Upper lobe of right lung (tissue), 1 donor: ENCODE measurements around the gene PDE2A. TPM values are rescaled to one million over a fixed set of nuclear protein-coding genes. Genes with fewer than 3 reads are reported as not detected.
A peak's percentile ranks its signal among the peaks of the same experiment; 100 is the strongest.
"Not testable (repeated sequence)": the region's sequence is repeated elsewhere in the genome, so short reads cannot be mapped to it uniquely, and the experiment has no call there.

Experiments
- ATAC-seq: fragments of 200-7000 bp; cut with Tn5 transposase; one replicate; pipeline ENCODE4 v1.9.1; 2020; ENCODE audit warnings: mild to moderate bottlenecking, moderate library complexity
- DNase-seq: peaks from one replicate; pipeline ENCODE4 v3.0.0-alpha.2; 2020
- H3K27ac ChIP-seq: fragments of 200-600 bp; one replicate; pipeline ENCODE4 v1.8.0; 2022
- H3K27me3 ChIP-seq: fragments of 200-600 bp; one replicate; pipeline ENCODE4 v1.8.0; 2022; ENCODE audit warnings: mild to moderate bottlenecking
- H3K36me3 ChIP-seq: fragments of 200-600 bp; one replicate; pipeline ENCODE4 v1.8.0; 2022
- H3K4me1 ChIP-seq: fragments of 200-600 bp; one replicate; pipeline ENCODE4 v1.8.0; 2022
- H3K4me3 ChIP-seq: fragments of 200-600 bp; one replicate; pipeline ENCODE4 v1.8.0; 2022; ENCODE audit warnings: mild to moderate bottlenecking
- H3K9me3 ChIP-seq: fragments of 200-600 bp; one replicate; pipeline ENCODE4 v1.8.0; 2022
- intact Hi-C: fragments of 100-400 bp; cut with DNase I; formaldehyde crosslinking; loops from one replicate; pipeline ENCODE4 v1.11.0; 2022
- total RNA-seq: library from RNA; stranded (reverse); fragmentation: NEBNext Ultra II Directional; extraction: Animal tissue kit (Norgen Biotek cat#: 25700); gene quantifications from one replicate; pipeline ENCODE4 v1.2.1, GENCODE V29; 2021
- TF ChIP-seq, protein P1 (sequence below): fragments of 200-600 bp; IDR thresholded peaks from one replicate; pipeline ENCODE4 v1.8.0; 2022; ENCODE audit warnings: antibody characterized with exemption
- donor health status: DM: no; HTN: yes; CAD: no; lungs with severe emphysema.

PDE2A gene
- total RNA-seq, 1 donor from 2014 or later = 27.3 TPM

DNA sequence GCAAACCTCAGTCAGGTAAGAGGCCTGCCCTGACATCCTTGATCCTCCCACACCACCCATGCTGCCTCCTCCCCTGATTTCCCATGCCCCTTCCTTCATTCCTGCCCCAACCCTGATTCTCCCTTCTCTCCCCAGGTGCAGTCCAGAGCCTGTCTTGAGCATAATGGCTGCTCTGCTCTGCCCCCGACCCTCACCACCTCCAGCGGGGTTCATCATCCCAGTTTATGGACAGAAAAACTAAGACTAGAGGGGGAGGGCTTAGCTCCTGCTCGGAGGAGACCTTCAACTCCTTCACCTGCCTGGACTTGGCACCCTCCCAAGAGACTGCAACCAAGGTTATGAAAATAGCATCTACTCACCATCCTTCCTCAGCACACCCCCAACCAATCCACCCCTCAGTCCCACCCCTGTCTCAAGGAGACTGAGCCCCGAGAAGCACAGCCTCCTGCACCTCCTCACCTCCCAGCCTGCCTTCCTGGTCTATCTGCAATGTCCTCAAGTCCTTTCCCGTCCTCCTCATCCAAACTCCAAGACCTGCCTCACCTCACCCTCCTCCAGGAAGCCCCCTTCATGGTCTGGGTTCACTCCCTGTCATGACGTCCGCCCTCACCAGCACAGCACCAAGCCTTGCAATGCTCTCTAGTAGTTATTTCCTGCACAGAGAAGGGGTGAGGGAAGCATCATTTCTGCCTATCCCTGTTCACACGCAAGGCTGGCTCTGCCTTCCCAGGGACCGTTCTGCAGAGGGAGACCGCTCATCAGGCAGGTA, 103.1 kb downstream of the PDE2A start:
- no peaks in the 10 kb centered on the region for H3K4me1 ChIP-seq
- intact Hi-C loops = loop anchor here (10.0 kb wide), 1 partner anchor 96 kb away; no protein-coding TSS in a partner anchor
- peak; percentile 35 for DNase-seq
- H3K27me3 ChIP-seq = no peaks in the 10 kb centered on the region
- no peak overlapping the region for H3K4me3 ChIP-seq
- ATAC-seq = no peak
- no peak overlapping the region for H3K27ac ChIP-seq
- H3K36me3 ChIP-seq = no peaks in the 10 kb centered on the region
- no peaks in the 10 kb centered on the region for H3K9me3 ChIP-seq
- TF ChIP-seq, protein P1, sequence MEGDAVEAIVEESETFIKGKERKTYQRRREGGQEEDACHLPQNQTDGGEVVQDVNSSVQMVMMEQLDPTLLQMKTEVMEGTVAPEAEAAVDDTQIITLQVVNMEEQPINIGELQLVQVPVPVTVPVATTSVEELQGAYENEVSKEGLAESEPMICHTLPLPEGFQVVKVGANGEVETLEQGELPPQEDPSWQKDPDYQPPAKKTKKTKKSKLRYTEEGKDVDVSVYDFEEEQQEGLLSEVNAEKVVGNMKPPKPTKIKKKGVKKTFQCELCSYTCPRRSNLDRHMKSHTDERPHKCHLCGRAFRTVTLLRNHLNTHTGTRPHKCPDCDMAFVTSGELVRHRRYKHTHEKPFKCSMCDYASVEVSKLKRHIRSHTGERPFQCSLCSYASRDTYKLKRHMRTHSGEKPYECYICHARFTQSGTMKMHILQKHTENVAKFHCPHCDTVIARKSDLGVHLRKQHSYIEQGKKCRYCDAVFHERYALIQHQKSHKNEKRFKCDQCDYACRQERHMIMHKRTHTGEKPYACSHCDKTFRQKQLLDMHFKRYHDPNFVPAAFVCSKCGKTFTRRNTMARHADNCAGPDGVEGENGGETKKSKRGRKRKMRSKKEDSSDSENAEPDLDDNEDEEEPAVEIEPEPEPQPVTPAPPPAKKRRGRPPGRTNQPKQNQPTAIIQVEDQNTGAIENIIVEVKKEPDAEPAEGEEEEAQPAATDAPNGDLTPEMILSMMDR = no peak

- Histone ChIP-seq H3K27me3 (no peaks in the 10 kb centered on the region), H3K36me3 (no peaks in the 10 kb centered on the region), H3K27ac (no peak overlapping the region), H3K4me1 (no peaks in the 10 kb centered on the region), H3K9me3 (no peaks in the 10 kb centered on the region), H3K4me3 (no peak overlapping the region)
- DNase-seq (no peak), ATAC-seq (peak; percentile 25)
- TF ChIP-seq, protein P1 = no peak
- intact Hi-C loops = loop anchor here (10.0 kb wide), 1 partner anchor 95 kb away; no protein-coding TSS in a partner anchor
Measured at GRCh38 chr11:72569966-72570892, 104.0 kb downstream of the PDE2A start.

DNA sequence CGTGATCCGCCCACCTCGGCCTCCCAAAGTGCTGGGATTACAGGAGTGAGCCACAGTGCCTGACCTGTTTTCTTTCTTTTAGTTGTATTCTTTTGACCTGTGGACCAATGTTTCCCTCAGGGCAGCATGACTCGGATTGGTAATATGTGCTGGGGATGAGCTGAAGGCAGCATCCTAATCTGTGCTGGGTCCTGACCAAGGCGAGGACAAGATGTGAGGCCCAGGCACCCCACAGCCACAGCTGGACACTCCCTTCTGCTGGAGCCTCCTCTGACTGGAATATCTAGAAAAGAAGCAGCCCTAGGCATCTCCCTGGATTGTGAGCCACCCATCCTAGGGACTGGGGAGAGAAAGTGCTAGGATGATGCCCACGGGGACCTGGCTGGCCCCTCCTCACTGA, 105.4 kb downstream of the PDE2A start:
- Histone ChIP-seq H3K36me3 (no peaks in the 10 kb centered on the region), H3K4me3 (no peak overlapping the region), H3K27me3 (no peaks in the 10 kb centered on the region), H3K27ac (no peak overlapping the region), H3K9me3 (no peaks in the 10 kb centered on the region), H3K4me1 (no peaks in the 10 kb centered on the region)
- TF ChIP-seq, protein P1 = no peak
- peak; percentile 31 for DNase-seq
- no peak for ATAC-seq
- intact Hi-C loops = no loop called here

GRCh38 chr11:72562431-72562830, 111.8 kb downstream of the PDE2A start:
- no peak for ATAC-seq
- H3K27me3 ChIP-seq = peaks cover 3% of the 10 kb centered on the region
- TF ChIP-seq, protein P1 = no peak
- H3K36me3 ChIP-seq = no peaks in the 10 kb centered on the region
- intact Hi-C loops = no loop called here
- no peak overlapping the region for H3K27ac ChIP-seq
- H3K4me3 ChIP-seq = no peak overlapping the region
- no peak for DNase-seq
- no peaks in the 10 kb centered on the region for H3K9me3 ChIP-seq
- no peaks in the 10 kb centered on the region for H3K4me1 ChIP-seq

DNA sequence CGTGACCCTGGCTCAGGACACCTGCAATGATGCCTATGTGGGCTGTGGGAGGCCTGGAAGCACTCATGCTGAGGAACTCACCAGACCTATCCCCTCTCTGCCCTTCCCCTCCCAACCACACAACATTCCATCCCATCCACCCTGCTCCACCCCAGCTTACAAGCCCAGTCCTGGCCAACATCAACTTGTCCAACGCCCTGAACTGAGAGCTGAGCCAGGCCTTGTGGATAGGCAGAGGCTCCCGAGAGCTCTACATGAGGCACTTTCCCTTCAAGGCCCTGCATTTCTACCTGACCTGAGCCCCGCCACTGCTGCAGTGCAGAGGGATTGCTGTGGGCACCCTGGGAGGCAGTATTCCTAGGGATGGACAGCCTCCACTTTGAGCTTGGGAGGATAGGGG, 112.4 kb downstream of the PDE2A start:
- Histone ChIP-seq H3K9me3 (no peaks in the 10 kb centered on the region), H3K27ac (no peak overlapping the region), H3K4me3 (no peak overlapping the region), H3K27me3 (peaks cover 7% of the 10 kb centered on the region), H3K36me3 (no peaks in the 10 kb centered on the region), H3K4me1 (no peaks in the 10 kb centered on the region)
- TF ChIP-seq, protein P1 = no peak
- peak; percentile 44 for DNase-seq
- intact Hi-C loops = no loop called here
- peak; percentile 29 for ATAC-seq

GRCh38 chr11:72560864-72561263, 113.4 kb downstream of the PDE2A start:
- H3K4me3 ChIP-seq, ATAC-seq, H3K27me3 ChIP-seq, H3K27ac ChIP-seq, intact Hi-C loops, H3K9me3 ChIP-seq, DNase-seq, H3K36me3 ChIP-seq, H3K4me1 ChIP-seq: not testable (repeated sequence)
